ENCODE data around the gene NEK2. TPM values are rescaled to one million over a fixed set of nuclear protein-coding genes. Genes with fewer than 3 reads are reported as not detected.

The NEK2 gene
- polyA plus RNA-seq, 4 donors = 1.8 to 20.4 (median 8.6) TPM

DNA sequence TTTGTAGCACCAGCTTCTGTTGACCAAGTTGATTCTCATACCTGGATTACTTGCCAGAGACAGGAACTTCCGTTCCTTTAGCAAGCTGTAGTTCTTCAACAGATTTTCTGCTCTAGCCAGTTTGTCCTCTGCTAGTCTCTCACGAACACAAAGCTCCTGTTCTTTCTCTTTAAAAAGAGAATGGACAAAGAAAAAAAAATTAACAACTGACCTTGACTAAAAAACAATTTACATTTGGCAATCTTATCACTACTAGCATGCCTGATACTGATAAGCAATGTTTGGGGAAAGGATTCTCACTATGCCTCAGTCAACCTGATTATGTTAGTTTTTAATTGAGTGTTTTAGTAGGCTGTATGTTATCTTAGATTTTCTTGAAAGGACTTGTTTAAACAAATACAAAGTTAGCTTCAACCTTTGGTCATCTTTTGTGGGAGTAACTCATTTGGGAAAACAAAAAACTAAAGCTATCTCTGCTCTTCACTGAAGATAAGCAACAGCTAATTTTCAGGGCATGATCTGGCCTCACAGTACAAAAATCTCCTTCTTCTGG is 8.3 kb downstream of the NEK2 start:
- no peaks in the 10 kb centered on the region for H3K9me3 ChIP-seq (ENCODE audit: control insufficient read depth in 2 of 2, insufficient read depth in 1 of 2, low read depth in 1 of 2, low read length in 1 of 2)
- peaks cover 0 to 7% (median 0%) of the 10 kb centered on the region in 3 donors for H3K36me3 ChIP-seq (ENCODE audit: control insufficient read depth in 3 of 3, insufficient read depth in 2 of 3, low read depth in 1 of 3, low read length in 3 of 3)
- H3K27ac ChIP-seq (ENCODE audit: low read depth in 1 of 3, low read length in 2 of 3) = peak overlapping the region in 2 of 3 donors; percentile 20 to 54
- 18 to 59% (median 46%) methylated on average over 2 of the region's 2 CpGs for WGBS, 3 donors
- FAIRE-seq (no peak), DNase-seq (no peak)
- no peaks in the 10 kb centered on the region for H3K27me3 ChIP-seq (ENCODE audit: control insufficient read depth in 3 of 3, insufficient read depth in 3 of 3, low read length in 3 of 3)
- no peaks in the 10 kb centered on the region for H3K4me1 ChIP-seq (ENCODE audit: control insufficient read depth in 3 of 3, insufficient read depth in 2 of 3, low read depth in 1 of 3, low read length in 2 of 3)
- H3K4me3 ChIP-seq (ENCODE audit: low read depth in 1 of 3, low read length in 3 of 3) = no peak overlapping the region

DNA sequence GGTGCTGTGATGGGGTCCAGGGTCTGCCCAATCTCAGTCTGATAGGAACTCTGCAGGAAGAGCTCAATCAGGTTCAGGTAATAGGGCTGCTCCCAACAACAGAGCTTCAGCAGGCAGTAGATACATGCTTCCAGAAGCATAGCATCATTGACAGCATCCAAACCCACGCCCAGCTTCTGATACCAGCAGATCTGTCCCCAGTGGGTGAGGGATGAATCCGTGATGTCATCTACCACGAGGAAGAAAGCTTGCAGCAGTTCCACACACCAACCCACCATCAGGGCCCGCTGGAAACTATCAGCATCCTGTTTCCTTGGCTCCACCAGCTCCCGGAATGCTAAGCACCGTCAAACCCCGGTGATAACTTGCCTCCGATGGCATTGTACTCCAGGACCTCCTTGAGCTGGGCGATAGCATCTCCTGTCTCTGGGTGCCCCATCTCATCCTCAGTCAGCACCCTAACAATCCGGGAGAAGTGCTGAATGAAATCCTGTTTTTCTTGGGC is 14.7 kb downstream of the NEK2 start:
- Histone ChIP-seq H3K9me3 (ENCODE audit: control insufficient read depth in 2 of 2, insufficient read depth in 1 of 2, low read depth in 1 of 2, low read length in 1 of 2) (no peaks in the 10 kb centered on the region), H3K36me3 (ENCODE audit: control insufficient read depth in 3 of 3, insufficient read depth in 2 of 3, low read depth in 1 of 3, low read length in 3 of 3) (peaks cover 0 to 4% (median 0%) of the 10 kb centered on the region in 3 donors), H3K27ac (ENCODE audit: low read depth in 1 of 3, low read length in 2 of 3) (no peak overlapping the region), H3K4me3 (ENCODE audit: low read depth in 1 of 3, low read length in 3 of 3) (no peak overlapping the region), H3K4me1 (ENCODE audit: control insufficient read depth in 3 of 3, insufficient read depth in 2 of 3, low read depth in 1 of 3, low read length in 2 of 3) (peaks cover 0 to 6% (median 0%) of the 10 kb centered on the region in 3 donors), H3K27me3 (ENCODE audit: control insufficient read depth in 3 of 3, insufficient read depth in 3 of 3, low read length in 3 of 3) (no peaks in the 10 kb centered on the region)
- WGBS, 3 donors = 94 to 97% (median 96%) methylated on average over 10 of the region's 10 CpGs
- no peak for FAIRE-seq
- DNase-seq = no peak

DNA sequence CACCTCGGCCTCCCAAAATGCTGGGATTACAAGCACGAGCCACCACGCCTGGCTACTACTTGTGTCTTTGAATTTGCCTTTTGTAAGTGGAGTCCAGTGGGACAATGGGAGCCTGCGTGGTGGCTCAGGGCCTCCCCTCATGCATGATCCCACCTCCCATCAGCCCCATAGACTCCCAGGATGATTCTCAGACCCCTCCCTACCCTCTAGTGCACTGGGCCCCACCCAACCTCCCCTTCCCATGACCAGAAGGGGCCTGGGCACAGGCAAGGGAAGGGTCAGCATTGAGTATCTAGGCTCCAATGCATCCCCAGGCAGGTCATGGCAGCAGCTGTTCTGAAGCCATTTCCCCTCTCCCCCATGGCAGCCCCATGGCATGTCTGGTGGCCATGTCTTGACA is 18.7 kb downstream of the NEK2 start:
- Histone ChIP-seq H3K4me1 (ENCODE audit: control insufficient read depth in 3 of 3, insufficient read depth in 2 of 3, low read depth in 1 of 3, low read length in 2 of 3) (peaks cover 0 to 24% (median 0%) of the 10 kb centered on the region in 3 donors), H3K9me3 (ENCODE audit: control insufficient read depth in 2 of 2, insufficient read depth in 1 of 2, low read depth in 1 of 2, low read length in 1 of 2) (no peaks in the 10 kb centered on the region), H3K27me3 (ENCODE audit: control insufficient read depth in 3 of 3, insufficient read depth in 3 of 3, low read length in 3 of 3) (no peaks in the 10 kb centered on the region), H3K36me3 (ENCODE audit: control insufficient read depth in 3 of 3, insufficient read depth in 2 of 3, low read depth in 1 of 3, low read length in 3 of 3) (no peaks in the 10 kb centered on the region), H3K4me3 (ENCODE audit: low read depth in 1 of 3, low read length in 3 of 3) (no peak overlapping the region), H3K27ac (ENCODE audit: low read depth in 1 of 3, low read length in 2 of 3) (no peak overlapping the region)
- DNase-seq (no peak), FAIRE-seq (no peak)
- WGBS, 3 donors = 87 to 97% (median 94%) methylated on average over 4 of the region's 4 CpGs

DNA sequence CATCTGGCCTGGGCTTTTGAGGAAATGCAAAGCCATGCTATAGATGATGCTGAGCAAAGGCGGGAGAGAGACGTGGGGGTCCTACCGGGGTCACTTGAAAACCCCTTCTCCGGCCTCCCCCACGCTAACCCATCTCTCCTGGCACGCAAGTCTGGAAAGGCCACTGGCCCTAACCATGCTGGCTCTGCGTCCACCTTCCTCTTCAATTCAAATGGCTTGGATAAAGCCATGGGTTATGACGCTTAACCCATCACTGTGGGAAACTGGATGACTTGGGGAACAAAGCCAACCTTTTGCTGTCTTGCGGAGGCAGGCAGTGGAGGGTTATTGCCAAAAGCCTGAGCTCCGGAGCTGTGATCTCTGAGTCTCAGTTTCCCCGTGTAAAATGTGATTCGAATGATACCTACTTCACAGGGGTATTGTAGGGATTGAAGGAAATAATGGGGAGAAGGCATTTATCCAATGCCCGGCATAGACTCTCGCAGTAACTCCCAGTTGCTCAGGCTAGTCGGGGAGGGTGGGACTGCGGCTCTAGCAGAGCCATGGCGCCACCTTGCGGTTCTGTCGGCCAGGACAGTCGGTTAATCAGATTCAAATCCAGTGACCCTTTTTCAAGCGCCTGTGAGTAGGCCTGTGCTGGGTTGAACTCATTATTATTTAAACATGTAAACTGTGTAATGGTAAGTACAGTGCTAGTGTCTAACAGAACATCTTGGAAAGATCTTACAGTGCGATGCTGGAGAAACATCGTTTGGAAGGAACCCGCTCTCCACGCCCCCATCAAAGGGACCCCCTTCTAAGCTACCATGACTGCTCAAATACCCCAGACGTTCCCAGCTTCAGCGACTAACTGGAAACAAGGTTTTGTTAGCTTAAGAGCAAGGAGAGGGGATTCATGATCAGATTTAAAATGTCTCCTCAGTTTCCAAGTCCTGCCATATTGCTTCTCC is 20.3 kb downstream of the NEK2 start:
- Histone ChIP-seq H3K36me3 (ENCODE audit: control insufficient read depth in 3 of 3, insufficient read depth in 2 of 3, low read depth in 1 of 3, low read length in 3 of 3) (no peaks in the 10 kb centered on the region), H3K27ac (ENCODE audit: low read depth in 1 of 3, low read length in 2 of 3) (peak overlapping the region in 1 of 3 donors; percentile 82), H3K4me3 (ENCODE audit: low read depth in 1 of 3, low read length in 3 of 3) (no peak overlapping the region), H3K27me3 (ENCODE audit: control insufficient read depth in 3 of 3, insufficient read depth in 3 of 3, low read length in 3 of 3) (no peaks in the 10 kb centered on the region), H3K4me1 (ENCODE audit: control insufficient read depth in 3 of 3, insufficient read depth in 2 of 3, low read depth in 1 of 3, low read length in 2 of 3) (peaks cover 0 to 31% (median 0%) of the 10 kb centered on the region in 3 donors), H3K9me3 (ENCODE audit: control insufficient read depth in 2 of 2, insufficient read depth in 1 of 2, low read depth in 1 of 2, low read length in 1 of 2) (no peaks in the 10 kb centered on the region)
- FAIRE-seq (no peak), DNase-seq (peak; percentile 84 to 93)
- 43 to 46% (median 44%) methylated on average over 27 of the region's 27 CpGs for WGBS, 3 donors

DNA sequence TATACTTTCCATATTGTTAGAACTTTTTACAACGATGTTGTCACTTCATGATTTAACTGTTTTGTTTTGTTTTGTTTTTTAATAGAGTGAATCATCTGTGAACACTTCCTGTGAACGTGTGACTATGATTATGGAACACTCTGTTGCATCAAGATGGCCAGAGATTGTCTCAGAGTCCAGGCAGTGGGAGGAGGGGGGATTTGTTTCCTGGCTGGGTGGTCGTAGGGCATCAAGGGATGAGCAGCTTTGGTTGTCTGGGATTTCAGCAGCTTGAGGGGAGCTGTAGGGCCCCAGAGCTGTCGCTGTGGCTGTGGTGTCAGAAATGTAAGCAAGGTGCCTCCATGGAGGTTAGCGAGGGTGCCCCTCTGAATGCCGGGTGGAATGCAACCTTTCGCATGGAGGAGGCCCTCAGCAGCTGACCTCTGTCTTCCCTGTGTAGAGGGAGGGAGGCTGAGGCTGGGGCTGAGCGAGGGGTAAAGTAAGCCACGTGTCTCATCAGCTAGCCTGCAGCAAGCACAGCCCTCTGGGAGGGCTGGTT is 21.4 kb downstream of the NEK2 start:
- H3K9me3 ChIP-seq (ENCODE audit: control insufficient read depth in 2 of 2, insufficient read depth in 1 of 2, low read depth in 1 of 2, low read length in 1 of 2) = no peaks in the 10 kb centered on the region
- 57 to 68% (median 66%) methylated on average over 9 of the region's 9 CpGs for WGBS, 3 donors
- peak in 1 of 2 donors; percentile 71 for DNase-seq
- H3K4me3 ChIP-seq (ENCODE audit: low read depth in 1 of 3, low read length in 3 of 3) = no peak overlapping the region
- H3K4me1 ChIP-seq (ENCODE audit: control insufficient read depth in 3 of 3, insufficient read depth in 2 of 3, low read depth in 1 of 3, low read length in 2 of 3) = peaks cover 2 to 41% (median 2%) of the 10 kb centered on the region in 3 donors
- no peak for FAIRE-seq
- no peaks in the 10 kb centered on the region for H3K36me3 ChIP-seq (ENCODE audit: control insufficient read depth in 3 of 3, insufficient read depth in 2 of 3, low read depth in 1 of 3, low read length in 3 of 3)
- no peaks in the 10 kb centered on the region for H3K27me3 ChIP-seq (ENCODE audit: control insufficient read depth in 3 of 3, insufficient read depth in 3 of 3, low read length in 3 of 3)
- peak overlapping the region in 1 of 3 donors; percentile 82 for H3K27ac ChIP-seq (ENCODE audit: low read depth in 1 of 3, low read length in 2 of 3)

DNA sequence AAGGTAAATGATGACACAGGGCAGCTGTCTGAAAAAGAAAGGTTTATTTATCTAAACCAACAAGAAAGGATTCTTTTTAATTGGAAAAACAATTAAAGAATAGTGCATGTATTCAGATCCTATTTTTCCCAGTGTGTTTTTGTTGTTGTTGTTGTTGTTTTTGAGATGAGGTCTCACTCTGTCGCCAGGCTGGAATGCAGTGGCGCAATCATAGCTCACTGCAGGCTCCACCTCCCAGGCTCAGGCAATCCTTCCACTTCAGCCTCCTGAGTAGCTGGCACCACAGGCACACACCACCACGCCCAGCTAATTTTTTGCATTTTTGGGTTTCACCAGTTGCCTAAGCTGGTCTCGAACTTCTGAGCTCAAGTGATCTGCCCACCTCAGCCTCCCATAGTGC is 22.1 kb downstream of the NEK2 start:
- no peak for DNase-seq
- WGBS, 3 donors = 73 to 78% (median 75%) methylated on average over 4 of the region's 4 CpGs
- H3K36me3 ChIP-seq (ENCODE audit: control insufficient read depth in 3 of 3, insufficient read depth in 2 of 3, low read depth in 1 of 3, low read length in 3 of 3) = no peaks in the 10 kb centered on the region
- peaks cover 2 to 44% (median 4%) of the 10 kb centered on the region in 3 donors for H3K4me1 ChIP-seq (ENCODE audit: control insufficient read depth in 3 of 3, insufficient read depth in 2 of 3, low read depth in 1 of 3, low read length in 2 of 3)
- H3K27me3 ChIP-seq (ENCODE audit: control insufficient read depth in 3 of 3, insufficient read depth in 3 of 3, low read length in 3 of 3) = no peaks in the 10 kb centered on the region
- H3K9me3 ChIP-seq (ENCODE audit: control insufficient read depth in 2 of 2, insufficient read depth in 1 of 2, low read depth in 1 of 2, low read length in 1 of 2) = no peaks in the 10 kb centered on the region
- H3K4me3 ChIP-seq (ENCODE audit: low read depth in 1 of 3, low read length in 3 of 3) = no peak overlapping the region
- FAIRE-seq = no peak
- H3K27ac ChIP-seq (ENCODE audit: low read depth in 1 of 3, low read length in 2 of 3) = peak overlapping the region in 1 of 3 donors; percentile 82

DNA sequence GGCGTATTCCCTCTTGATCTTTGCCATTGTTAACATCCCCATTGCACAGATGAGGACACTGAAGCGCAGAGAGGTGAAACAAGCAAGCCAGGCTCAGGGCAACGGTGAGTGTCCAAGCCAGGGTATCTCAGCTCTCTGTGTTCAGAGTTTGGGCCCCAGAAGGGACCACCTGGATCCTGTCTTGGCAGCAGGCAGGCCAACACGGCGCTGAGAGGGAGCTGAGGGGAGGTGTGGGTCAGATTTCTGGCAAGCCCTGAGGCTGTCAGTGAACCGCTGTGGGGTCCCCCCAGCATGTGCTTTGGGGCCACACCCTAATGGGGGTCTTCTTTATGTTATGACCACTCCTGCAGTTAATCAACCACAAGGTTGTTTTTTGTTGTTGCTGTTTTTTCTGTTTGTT is 23.1 kb downstream of the NEK2 start:
- FAIRE-seq (no peak), DNase-seq (no peak)
- no peaks in the 10 kb centered on the region for H3K27me3 ChIP-seq (ENCODE audit: control insufficient read depth in 3 of 3, insufficient read depth in 3 of 3, low read length in 3 of 3)
- WGBS, 3 donors = 90 to 95% (median 94%) methylated on average over 6 of the region's 6 CpGs
- no peaks in the 10 kb centered on the region for H3K9me3 ChIP-seq (ENCODE audit: control insufficient read depth in 2 of 2, insufficient read depth in 1 of 2, low read depth in 1 of 2, low read length in 1 of 2)
- peaks cover 2 to 53% (median 6%) of the 10 kb centered on the region in 3 donors for H3K4me1 ChIP-seq (ENCODE audit: control insufficient read depth in 3 of 3, insufficient read depth in 2 of 3, low read depth in 1 of 3, low read length in 2 of 3)
- H3K36me3 ChIP-seq (ENCODE audit: control insufficient read depth in 3 of 3, insufficient read depth in 2 of 3, low read depth in 1 of 3, low read length in 3 of 3) = no peaks in the 10 kb centered on the region
- no peak overlapping the region for H3K27ac ChIP-seq (ENCODE audit: low read depth in 1 of 3, low read length in 2 of 3)
- no peak overlapping the region for H3K4me3 ChIP-seq (ENCODE audit: low read depth in 1 of 3, low read length in 3 of 3)

DNA sequence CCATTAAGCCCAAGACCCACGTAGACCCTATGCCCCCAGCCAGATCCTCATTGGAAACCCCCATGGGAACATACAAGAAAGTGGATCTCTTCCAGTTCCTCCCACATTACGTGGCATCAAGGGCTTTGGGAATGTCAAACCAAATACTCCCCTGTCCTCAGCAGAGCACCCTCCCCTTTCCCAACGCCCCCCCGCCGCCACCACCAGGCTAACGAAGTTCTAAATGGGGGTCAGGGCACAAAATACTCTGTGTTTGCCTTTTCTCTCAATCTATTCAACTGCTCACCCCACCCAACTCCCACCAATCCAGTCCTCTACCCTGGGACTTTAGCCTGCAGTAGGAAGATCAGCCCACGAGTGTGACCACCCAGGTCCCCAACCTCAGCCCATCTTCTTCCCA is 24.5 kb downstream of the NEK2 start:
- WGBS, 3 donors = 75 to 94% (median 89%) methylated on average over 6 to 7 of the region's 7 CpGs
- H3K27me3 ChIP-seq (ENCODE audit: control insufficient read depth in 3 of 3, insufficient read depth in 3 of 3, low read length in 3 of 3) = no peaks in the 10 kb centered on the region
- no peaks in the 10 kb centered on the region for H3K9me3 ChIP-seq (ENCODE audit: control insufficient read depth in 2 of 2, insufficient read depth in 1 of 2, low read depth in 1 of 2, low read length in 1 of 2)
- no peak overlapping the region for H3K4me3 ChIP-seq (ENCODE audit: low read depth in 1 of 3, low read length in 3 of 3)
- H3K27ac ChIP-seq (ENCODE audit: low read depth in 1 of 3, low read length in 2 of 3) = peak overlapping the region in 2 of 3 donors; percentile 1 to 30
- peaks cover 2 to 58% (median 6%) of the 10 kb centered on the region in 3 donors for H3K4me1 ChIP-seq (ENCODE audit: control insufficient read depth in 3 of 3, insufficient read depth in 2 of 3, low read depth in 1 of 3, low read length in 2 of 3)
- FAIRE-seq (no peak), DNase-seq (no peak)
- no peaks in the 10 kb centered on the region for H3K36me3 ChIP-seq (ENCODE audit: control insufficient read depth in 3 of 3, insufficient read depth in 2 of 3, low read depth in 1 of 3, low read length in 3 of 3)

Data from small intestine (tissue), 7 donors.